GM12878 (cell line): ENCODE results near the gene SEMA4D. TPM values are rescaled to one million over a fixed set of nuclear protein-coding genes. Genes with fewer than 3 reads are reported as not detected.

ENCODE experiments used
- BCL3 ChIP-seq: IDR thresholded peaks from 2 replicates; pipeline ENCODE4 v1.6.1; 2011; ENCODE audit warnings: borderline replicate concordance, low read depth, mild to moderate bottlenecking, moderate library complexity, low read length; ENCODE audit not compliant: insufficient read depth, poor library complexity, severe bottlenecking
- CBX5 ChIP-seq: sonication (generic); IDR thresholded peaks from 2 replicates; pipeline ENCODE4 v1.6.1; 2016; ENCODE audit warnings: low read depth, moderate library complexity, mild to moderate bottlenecking, inconsistent platforms
- CEBPZ ChIP-seq: fragments of 150-350 bp; IDR thresholded peaks from 2 replicates; pipeline ENCODE4 v1.6.1; 2016; ENCODE audit warnings: low read depth, low read length
- CHD2 ChIP-seq: IDR thresholded peaks from 2 replicates; pipeline ENCODE4 v1.6.1; 2011; ENCODE audit warnings: low read depth, low read length, improper control_type of control experiment, borderline replicate concordance
- IKZF2 ChIP-seq, 2 experiments: fragments of 450-650 bp; IDR thresholded peaks; 2 replicates each; pipeline ENCODE4 v1.6.1; 2017; ENCODE audit warnings: mild to moderate bottlenecking in 2 of 2, moderate library complexity in 2 of 2
- IRF4 ChIP-seq: IDR thresholded peaks from 2 replicates; pipeline ENCODE4 v1.6.1; 2011; ENCODE audit warnings: low read depth, low read length
- MEF2A ChIP-seq: IDR thresholded peaks from 2 replicates; pipeline ENCODE4 v1.6.1; 2011; ENCODE audit warnings: low read depth, mild to moderate bottlenecking, low read length, moderate library complexity; ENCODE audit not compliant: insufficient read depth
- POLR2AphosphoS5 ChIP-seq: IDR thresholded peaks from 2 replicates; pipeline ENCODE4 v1.6.1; 2011; ENCODE audit warnings: mild to moderate bottlenecking, low read length, inconsistent platforms
- RUNX3 ChIP-seq: IDR thresholded peaks from 2 replicates; pipeline ENCODE4 v1.6.1; 2012; ENCODE audit warnings: low read length, inconsistent platforms
- USF2 ChIP-seq: IDR thresholded peaks from 2 replicates; pipeline ENCODE4 v1.6.1; 2011; ENCODE audit warnings: low read depth, low read length, improper control_type of control experiment, borderline replicate concordance
- ZNF207 ChIP-seq: fragments of 450-650 bp; IDR thresholded peaks from 2 replicates; pipeline ENCODE4 v1.6.1; 2014; ENCODE audit warnings: antibody characterized with exemption, mild to moderate bottlenecking, borderline replicate concordance
- polyA plus RNA-seq, 11 experiments: library from polyadenylated mRNA; depleted of rRNA in 4 of 11; unstranded in 6 of 11; stranded (reverse) in 5 of 11; fragments of >200 nt; fragmentation: Nextera tagmentation in 4 of 11; fragmentation: Illumina TruSeq in 1 of 11; extraction: Ambion mirVana in 4 of 11; extraction: Trizol in 1 of 11; gene quantifications; 1 replicate in 1 of 11; 2 replicates in 10 of 11; pipeline versions ENCODE4 v1.2.1 to v1.2.3, GENCODE V29; 2011 to 2016; ENCODE audit warnings: inconsistent platforms in 2 of 11, missing spikeins in 2 of 11, low read depth in 1 of 11
- total RNA-seq, 4 experiments: library from RNA; depleted of rRNA in 3 of 4; stranded (reverse); fragments of >200 nt in 3 of 4; fragmentation: Illumina TruSeq in 1 of 4; extraction: Trizol in 1 of 4; gene quantifications; 2 replicates each; pipeline versions ENCODE4 v1.2.1 to v1.2.3, GENCODE V29; 2013 to 2021

Gene SEMA4D
- total and polyA plus RNA-seq, 10 of the 15 experiments (the other 5 are each of a cell fraction or from before 2014, with no cell fraction given), result 15.1 to 136 (median 39.6) TPM

- TF ChIP-seq MEF2A, result 0 out of 2 replicates have a peak, but pooled peaks have one; percentile 52
- no peak for TF ChIP-seq CBX5
- peak; percentile 79 for TF ChIP-seq BCL3
- no peak for TF ChIP-seq RUNX3
- peak; percentile 31 to 40; a peak in 1 of 4 replicates for TF ChIP-seq IKZF2 (IDR thresholded peaks at IDR 0.05)
- TF ChIP-seq CEBPZ, result no peak
- TF ChIP-seq ZNF207, result no peak
- TF ChIP-seq IRF4, result peak; percentile 43; the same call in 1 of the 2 replicates
- TF ChIP-seq POLR2AphosphoS5, result no peak
- no peak for TF ChIP-seq CHD2
- TF ChIP-seq USF2, result no peak
These were observed 75.5 kb downstream of the SEMA4D start (continued) for GRCh38 chr9:89422151-89422975.
